Activated CD4-positive, alpha-beta memory T cell treated with anti-CD3 and anti-CD28 coated beads for 36 hours (primary cell): ENCODE data around the gene DCAF4. TPM values are rescaled to one million over a fixed set of nuclear protein-coding genes. Genes with fewer than 3 reads are reported as not detected.
A peak's percentile ranks its signal among the peaks of the same experiment; 100 is the strongest.

Source experiments
- CTCF ChIA-PET: fragments of 350-600 bp; sonication (Branson Sonifier 250); formaldehyde crosslinking; loops from one replicate; lab custom pipeline; 2021; ENCODE audit warnings: antibody characterized with exemption, inconsistent platforms; lab: Charles Lee
- POLR2A ChIA-PET: fragments of 350-600 bp; sonication (Branson Sonifier 250); formaldehyde crosslinking; loops from one replicate; lab custom pipeline; 2021; ENCODE audit warnings: antibody characterized with exemption; lab: Charles Lee
- DNase-seq: peaks from one replicate; pipeline ENCODE4 v3.0.0-alpha.2; 2020
- H3K27ac Mint-ChIP-seq: one replicate; pipeline ENCODE4 v1.8.0; 2021; ENCODE audit warnings: mixed read lengths
- H3K27me3 Mint-ChIP-seq: one replicate; pipeline ENCODE4 v1.8.0; 2021; ENCODE audit warnings: mixed read lengths
- H3K36me3 Mint-ChIP-seq: one replicate; pipeline ENCODE4 v1.8.0; 2021; ENCODE audit warnings: mixed read lengths
- H3K4me1 Mint-ChIP-seq: one replicate; pipeline ENCODE4 v1.8.0; 2021; ENCODE audit warnings: low read depth, mixed read lengths
- H3K4me3 Mint-ChIP-seq: one replicate; pipeline ENCODE4 v1.8.0; 2021; ENCODE audit warnings: mild to moderate bottlenecking, mixed read lengths
- H3K9me3 Mint-ChIP-seq: one replicate; pipeline ENCODE4 v1.8.0; 2021; ENCODE audit warnings: mixed read lengths
- intact Hi-C: fragments of 100-400 bp; cut with micrococcal nuclease; formaldehyde crosslinking; loops from one replicate; pipeline ENCODE4 v1.15.1; 2023
- total RNA-seq, 2 experiments: library from RNA; stranded (reverse); gene quantifications; one replicate each; pipeline ENCODE4 v1.2.3, GENCODE V29; 2021

DCAF4 gene
- total RNA-seq, 2 experiments from 2014 or later = 13.4 to 13.6 TPM

GRCh38 chr14:72887514-72887913, 38.8 kb upstream of the DCAF4 start:
- Mint-ChIP-seq H3K4me1 (peaks cover 9% of the 10 kb centered on the region), H3K36me3 (no peaks in the 10 kb centered on the region), H3K27ac (no peak overlapping the region), H3K27me3 (peaks cover 18% of the 10 kb centered on the region), H3K4me3 (no peak overlapping the region), H3K9me3 (no peaks in the 10 kb centered on the region)
- intact Hi-C loops = no loop called here
- CTCF ChIA-PET = interaction anchor here (0.7 to 2.2 kb wide), 3 partner anchors 61 to 442 kb away, joined by 3 to 6 read pairs (median 3); no protein-coding TSS in a partner anchor
- POLR2A ChIA-PET = no interaction called here
- no peak for DNase-seq

DNA sequence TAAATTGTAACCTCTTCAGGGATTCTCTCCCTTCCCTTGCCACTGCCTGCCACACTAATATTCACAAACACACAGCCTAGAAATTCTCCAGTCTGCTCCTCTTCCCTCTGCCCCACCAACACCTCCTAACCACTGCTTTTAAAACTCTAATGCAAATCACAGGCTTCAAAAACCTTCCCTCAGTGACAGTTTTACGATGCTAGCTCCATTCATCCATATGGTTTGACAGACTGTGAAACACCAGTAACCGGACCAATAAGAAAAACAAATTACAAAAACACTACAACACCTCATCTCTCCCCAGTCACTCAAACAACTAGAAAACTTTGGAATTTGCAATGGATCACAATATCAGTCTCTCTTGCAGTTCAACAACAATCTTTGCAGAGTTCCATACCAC, 38.1 kb upstream of the DCAF4 start:
- H3K27ac Mint-ChIP-seq = no peak overlapping the region
- intact Hi-C loops = no loop called here
- H3K27me3 Mint-ChIP-seq = peaks cover 18% of the 10 kb centered on the region
- ChIA-PET POLR2A (no interaction called here), CTCF (interaction anchor here (2.2 kb wide), 1 partner anchor 60 kb away, joined by 6 read pairs; no protein-coding TSS in a partner anchor)
- no peak for DNase-seq
- no peaks in the 10 kb centered on the region for H3K36me3 Mint-ChIP-seq
- H3K9me3 Mint-ChIP-seq = no peaks in the 10 kb centered on the region
- no peak overlapping the region for H3K4me3 Mint-ChIP-seq
- H3K4me1 Mint-ChIP-seq = peaks cover 11% of the 10 kb centered on the region

DNA sequence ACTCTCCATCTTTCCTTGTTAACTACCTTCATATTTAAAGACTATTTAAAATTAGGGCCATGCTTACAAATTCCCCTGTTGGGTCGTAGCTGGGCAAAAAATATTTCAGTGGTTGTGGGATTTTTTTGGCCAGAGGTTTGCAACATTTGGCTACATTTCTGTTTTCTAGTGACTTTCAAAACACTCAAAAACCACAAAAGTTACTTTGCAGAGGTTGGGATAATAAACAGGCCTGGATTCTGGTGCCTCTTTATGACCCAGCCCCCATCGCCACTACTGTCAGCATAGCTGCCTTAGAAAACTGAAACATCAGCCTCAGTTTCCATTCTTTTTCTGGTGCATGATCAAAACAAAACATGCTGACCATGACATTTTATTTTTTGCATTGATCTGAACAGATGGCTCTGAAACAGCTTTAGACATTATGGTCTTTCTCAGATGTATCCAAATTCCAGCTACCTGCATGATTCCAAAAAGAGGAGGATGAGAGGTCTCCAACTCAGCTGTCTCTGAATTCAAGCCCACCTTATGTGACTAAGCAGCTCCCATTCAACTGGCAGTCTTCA, 37.5 kb upstream of the DCAF4 start:
- no peaks in the 10 kb centered on the region for H3K9me3 Mint-ChIP-seq
- no peak overlapping the region for H3K27ac Mint-ChIP-seq
- no peak overlapping the region for H3K4me3 Mint-ChIP-seq
- DNase-seq = no peak
- H3K4me1 Mint-ChIP-seq = peaks cover 11% of the 10 kb centered on the region
- ChIA-PET CTCF (interaction anchor here (2.2 kb wide), 1 partner anchor 60 kb away, joined by 6 read pairs; no protein-coding TSS in a partner anchor), POLR2A (no interaction called here)
- H3K36me3 Mint-ChIP-seq = no peaks in the 10 kb centered on the region
- intact Hi-C loops = no loop called here
- H3K27me3 Mint-ChIP-seq = peaks cover 18% of the 10 kb centered on the region

DNA sequence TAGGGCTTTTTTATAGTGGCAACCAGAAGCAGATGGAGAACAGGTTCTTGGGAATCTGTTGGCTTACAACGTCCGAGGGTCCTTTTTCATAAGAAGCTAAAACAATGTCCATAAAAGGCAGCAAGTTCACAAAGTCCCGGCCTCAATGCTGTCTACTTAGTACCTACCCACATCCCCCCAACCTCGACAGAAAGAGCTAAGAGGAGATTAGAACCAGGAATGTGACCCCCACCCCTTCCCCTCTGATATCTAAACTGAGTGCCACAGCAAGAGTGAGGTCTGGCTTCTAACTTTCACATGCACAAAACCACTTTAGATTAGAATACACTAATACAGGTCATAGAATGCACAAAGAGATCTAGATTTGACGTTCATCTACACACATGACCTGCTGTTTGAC, 36.9 kb upstream of the DCAF4 start:
- Mint-ChIP-seq H3K4me1 (peaks cover 13% of the 10 kb centered on the region), H3K4me3 (no peak overlapping the region), H3K9me3 (no peaks in the 10 kb centered on the region), H3K36me3 (no peaks in the 10 kb centered on the region), H3K27ac (no peak overlapping the region), H3K27me3 (peaks cover 22% of the 10 kb centered on the region)
- ChIA-PET CTCF (interaction anchor here (2.2 kb wide), 1 partner anchor 59 kb away, joined by 6 read pairs; no protein-coding TSS in a partner anchor), POLR2A (no interaction called here)
- DNase-seq = no peak
- intact Hi-C loops = no loop called here

DNA sequence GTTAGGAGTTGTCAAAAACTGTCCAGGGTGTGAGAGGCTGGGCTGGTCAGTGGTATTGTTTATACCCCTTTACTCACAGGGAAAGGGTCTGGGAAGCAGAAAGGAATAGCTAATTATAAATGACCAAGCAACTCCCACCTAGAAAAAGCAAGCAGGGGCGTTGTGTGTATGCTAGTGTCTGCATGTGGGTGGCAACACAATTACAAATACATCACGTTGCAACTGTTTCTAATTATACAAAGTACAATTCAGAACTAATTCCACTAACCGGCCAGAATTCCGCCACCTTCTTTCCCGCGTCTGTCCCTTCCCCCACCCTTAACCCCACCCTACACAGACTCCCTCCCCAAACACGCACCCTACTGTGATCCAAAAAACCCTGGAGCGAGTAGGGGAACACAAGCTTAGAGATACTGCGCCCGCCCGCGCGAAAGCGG, 34.6 kb upstream of the DCAF4 start:
- CTCF ChIA-PET = interaction anchor here (0.6 to 2.6 kb wide), 3 partner anchors 13 to 521 kb away, joined by 3 to 20 read pairs (median 5); no protein-coding TSS in a partner anchor
- peaks cover 36% of the 10 kb centered on the region for H3K27me3 Mint-ChIP-seq
- intact Hi-C loops = loop anchor here (5.0 kb wide), 2 partner anchors 79 to 299 kb away; no protein-coding TSS in a partner anchor
- POLR2A ChIA-PET = no interaction called here
- no peaks in the 10 kb centered on the region for H3K9me3 Mint-ChIP-seq
- H3K4me1 Mint-ChIP-seq = peaks cover 20% of the 10 kb centered on the region
- H3K36me3 Mint-ChIP-seq = no peaks in the 10 kb centered on the region
- H3K4me3 Mint-ChIP-seq = peak overlapping the region; percentile 76
- H3K27ac Mint-ChIP-seq = no peak overlapping the region
- DNase-seq = no peak

DNA sequence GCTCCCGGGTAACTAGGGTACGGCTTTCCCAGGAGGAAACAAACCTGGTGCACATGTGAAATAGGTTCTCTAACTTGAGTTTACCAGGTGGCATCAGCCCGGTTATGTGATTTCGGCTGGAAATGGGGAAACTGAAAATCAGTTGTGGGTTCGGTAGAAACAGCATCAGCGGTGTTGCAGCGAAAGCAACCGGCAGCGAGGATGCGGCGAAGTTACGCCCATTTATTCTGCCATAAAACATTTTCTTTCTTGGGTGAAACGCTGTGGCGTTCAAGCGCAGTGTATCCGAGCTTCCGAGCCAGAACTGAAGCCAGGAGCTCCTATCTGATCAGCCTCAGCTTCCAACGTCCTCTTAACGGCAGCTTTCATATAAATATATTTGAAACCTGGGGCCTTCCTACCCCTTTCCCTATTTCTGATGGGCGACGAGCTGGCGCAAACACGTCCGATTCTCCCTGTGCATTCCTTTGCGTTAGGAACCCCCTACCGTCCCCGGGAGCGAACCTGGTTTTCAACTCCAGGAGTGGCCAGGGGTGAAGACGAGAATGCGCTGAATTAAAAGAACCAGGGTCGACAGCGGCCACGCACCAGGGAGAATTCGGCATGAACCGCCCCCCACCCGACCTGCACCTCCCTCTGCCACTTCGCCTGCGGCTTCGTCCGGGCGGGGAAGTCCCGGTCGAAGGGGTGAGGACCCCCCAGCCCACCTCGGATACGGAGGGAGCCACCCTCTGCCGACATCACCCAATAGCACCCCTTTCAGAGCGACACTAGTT, 34.0 kb upstream of the DCAF4 start:
- Mint-ChIP-seq H3K9me3 (no peaks in the 10 kb centered on the region), H3K27ac (no peak overlapping the region), H3K36me3 (no peaks in the 10 kb centered on the region), H3K27me3 (peaks cover 40% of the 10 kb centered on the region), H3K4me3 (peak overlapping the region; percentile 76), H3K4me1 (peaks cover 20% of the 10 kb centered on the region)
- intact Hi-C loops = loop anchor here (5.0 kb wide), 2 partner anchors 80 to 300 kb away; no protein-coding TSS in a partner anchor
- DNase-seq = peak; percentile 41
- POLR2A ChIA-PET = no interaction called here
- CTCF ChIA-PET = interaction anchor here (0.6 to 3.0 kb wide), 4 partner anchors 12 to 522 kb away, joined by 3 to 20 read pairs (median 12); no protein-coding TSS in a partner anchor

- ChIA-PET CTCF (interaction anchor here (1.1 to 3.0 kb wide), 4 partner anchors 12 to 379 kb away, joined by 4 to 30 read pairs (median 12); no protein-coding TSS in a partner anchor), POLR2A (interaction anchor here (1.5 kb wide), 2 partner anchors 82 to 372 kb away, joined by 4 to 5 read pairs; no protein-coding TSS in a partner anchor)
- peaks cover 41% of the 10 kb centered on the region for H3K27me3 Mint-ChIP-seq
- H3K9me3 Mint-ChIP-seq = no peaks in the 10 kb centered on the region
- no peaks in the 10 kb centered on the region for H3K36me3 Mint-ChIP-seq
- peak; percentile 39 for DNase-seq
- H3K4me1 Mint-ChIP-seq = peaks cover 20% of the 10 kb centered on the region
- H3K4me3 Mint-ChIP-seq = peak overlapping the region; percentile 76
- intact Hi-C loops = loop anchor here (5.0 kb wide), 2 partner anchors 81 to 301 kb away; no protein-coding TSS in a partner anchor
- H3K27ac Mint-ChIP-seq = no peak overlapping the region
Observed at GRCh38 chr14:72892879-72893635, 33.2 kb upstream of the DCAF4 start.

DNA sequence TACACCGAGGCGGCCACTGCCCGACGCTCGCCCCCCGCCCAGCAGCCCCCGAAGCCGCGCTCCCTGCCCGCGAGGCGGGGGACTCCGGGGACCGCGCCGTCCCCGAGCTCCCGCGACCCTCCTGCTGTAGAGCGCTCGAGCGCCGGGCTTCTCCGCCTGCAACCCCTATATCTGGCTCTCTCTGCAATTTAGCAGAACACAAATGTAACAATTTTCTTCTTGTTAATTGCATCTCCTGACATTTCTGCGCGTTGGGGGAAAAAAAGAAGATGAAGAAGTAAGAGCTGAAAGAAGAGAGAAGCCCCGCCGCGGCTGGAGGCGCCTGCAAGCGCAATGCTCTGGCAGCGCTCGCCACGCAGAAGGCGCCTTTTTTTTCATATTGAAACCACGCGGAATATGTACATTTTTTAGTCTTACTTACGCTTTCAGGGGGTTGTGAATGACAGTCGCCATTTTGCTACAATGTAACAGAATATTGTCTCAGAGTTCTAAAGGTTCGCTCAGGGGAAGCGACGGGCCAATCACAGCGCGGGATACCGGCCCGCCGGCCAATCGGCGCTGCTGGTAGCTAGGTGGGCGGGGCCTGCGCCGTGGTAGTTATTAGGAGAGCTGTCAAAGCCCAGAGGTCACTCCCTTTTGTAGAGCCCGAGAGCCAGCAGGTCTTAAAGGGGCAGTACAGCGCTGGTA, 32.5 kb upstream of the DCAF4 start, which contains the start of gene DPF3:
TSS of gene DPF3 (minus strand) at position 466 of the 687 bp plus-strand sequence. CDS start at position 453, 13 bp downstream.
- POLR2A ChIA-PET = interaction anchor here (1.5 kb wide), 2 partner anchors 83 to 373 kb away, joined by 4 to 5 read pairs; no protein-coding TSS in a partner anchor
- peak; percentile 94 for DNase-seq

DNA sequence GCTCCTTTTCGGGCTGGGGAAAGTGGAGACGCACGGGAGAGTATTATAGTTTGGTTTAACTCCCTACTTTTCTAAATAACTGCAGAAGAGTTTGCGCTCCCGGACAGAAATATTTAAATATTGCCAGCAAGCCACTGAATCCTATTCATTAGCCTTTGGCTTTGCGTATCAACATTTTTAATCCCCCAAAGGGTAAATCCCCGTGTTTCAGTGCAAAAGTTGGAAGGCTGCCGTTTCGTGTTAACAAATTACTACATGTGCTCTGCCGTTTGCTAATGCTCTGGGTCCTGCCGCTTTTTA, 32.0 kb upstream of the DCAF4 start:
- DNase-seq = no peak
- Mint-ChIP-seq H3K4me3 (peak overlapping the region; percentile 88), H3K4me1 (peaks cover 20% of the 10 kb centered on the region), H3K27me3 (peaks cover 43% of the 10 kb centered on the region), H3K27ac (no peak overlapping the region), H3K9me3 (no peaks in the 10 kb centered on the region), H3K36me3 (no peaks in the 10 kb centered on the region)
- intact Hi-C loops = loop anchor here (5.0 kb wide), 2 partner anchors 82 to 302 kb away; no protein-coding TSS in a partner anchor
- CTCF ChIA-PET = interaction anchor here (0.9 to 3.0 kb wide), 6 partner anchors 11 to 380 kb away, joined by 3 to 30 read pairs (median 5); no protein-coding TSS in a partner anchor
- POLR2A ChIA-PET = interaction anchor here (1.5 kb wide), 2 partner anchors 83 to 373 kb away, joined by 4 to 5 read pairs; no protein-coding TSS in a partner anchor

More for the DNA sequence above, 32.5 kb upstream of the DCAF4 start, which contains the start of gene DPF3:
- Mint-ChIP-seq H3K36me3 (no peaks in the 10 kb centered on the region), H3K9me3 (no peaks in the 10 kb centered on the region), H3K4me3 (peak within 1 kb of the TSS; percentile 88), H3K4me1 (peaks cover 20% of the 10 kb centered on the region), H3K27ac (peak within 1 kb of the TSS; percentile 40), H3K27me3 (peaks cover 43% of the 10 kb centered on the region)
- intact Hi-C loops = loop anchor here (5.0 kb wide), 2 partner anchors 81 to 301 kb away; no protein-coding TSS in a partner anchor
- CTCF ChIA-PET = interaction anchor here (0.9 to 3.0 kb wide), 6 partner anchors 11 to 380 kb away, joined by 3 to 30 read pairs (median 5); no protein-coding TSS in a partner anchor

DNA sequence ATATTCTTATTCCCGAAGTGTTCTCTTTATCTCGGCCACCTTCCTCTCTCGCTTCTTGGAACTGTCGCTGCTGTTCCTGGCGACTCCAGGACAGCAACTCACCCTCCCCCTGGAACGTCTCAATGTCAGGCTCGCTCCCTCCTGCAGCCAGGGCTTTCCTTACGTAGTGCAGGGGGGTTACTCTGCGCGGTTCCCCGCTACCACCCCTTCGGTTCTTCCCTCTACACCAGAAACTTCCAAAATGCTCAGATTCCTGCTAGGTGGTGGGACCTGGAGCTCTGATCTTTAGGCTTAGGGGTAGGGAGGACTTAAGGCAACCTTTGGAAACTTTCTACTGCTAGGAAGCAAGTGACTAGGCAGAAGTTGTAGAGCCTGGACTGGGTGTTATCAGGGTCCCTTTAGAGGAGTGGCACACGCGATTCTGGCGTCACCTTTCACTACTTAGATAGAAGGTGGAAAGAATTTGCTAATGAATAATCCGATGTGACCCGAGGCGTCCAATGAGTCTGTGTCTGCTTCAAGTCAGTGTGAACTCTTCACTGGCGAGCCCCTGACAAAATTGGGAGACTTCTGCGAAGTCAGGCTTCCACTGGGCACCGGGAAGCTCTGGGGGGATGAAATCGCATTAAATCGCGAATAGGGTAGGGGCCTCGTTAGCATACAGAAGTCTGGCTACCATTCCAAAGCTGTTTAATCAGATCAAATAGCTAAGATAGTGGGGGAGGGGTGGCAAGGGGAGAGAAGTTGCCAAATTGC, 31.5 kb upstream of the DCAF4 start:
- ChIA-PET CTCF (interaction anchor here (1.2 to 3.0 kb wide), 5 partner anchors 10 to 381 kb away, joined by 3 to 30 read pairs (median 6); no protein-coding TSS in a partner anchor), POLR2A (interaction anchor here (1.5 kb wide), 2 partner anchors 84 to 374 kb away, joined by 4 to 5 read pairs; no protein-coding TSS in a partner anchor)
- H3K4me3 Mint-ChIP-seq = peak overlapping the region; percentile 88
- no peaks in the 10 kb centered on the region for H3K9me3 Mint-ChIP-seq
- intact Hi-C loops = loop anchor here (5.0 kb wide), 2 partner anchors 82 to 302 kb away; no protein-coding TSS in a partner anchor
- peaks cover 20% of the 10 kb centered on the region for H3K4me1 Mint-ChIP-seq
- H3K27me3 Mint-ChIP-seq = peaks cover 43% of the 10 kb centered on the region
- no peak for DNase-seq
- no peaks in the 10 kb centered on the region for H3K36me3 Mint-ChIP-seq
- no peak overlapping the region for H3K27ac Mint-ChIP-seq
